K562 (cell line): Measurements from ENCODE around the gene DCAF4.

Source experiments
- AFF4 ChIP-seq: sonication (generic); formaldehyde crosslinking; IDR thresholded peaks from 2 replicates; pipeline ENCODE4 v1.8.0; 2023; ENCODE audit warnings: mild to moderate bottlenecking, missing genetic modification reagents
- CCNT2 ChIP-seq: IDR thresholded peaks from 2 replicates; pipeline ENCODE4 v1.6.1; 2011; ENCODE audit warnings: borderline replicate concordance, low read depth, mild to moderate bottlenecking, moderate library complexity, mixed read lengths, low read length; ENCODE audit not compliant: insufficient read length; ENCODE audit errors: extremely low read depth
- FOXA3 ChIP-seq, 2 experiments: fragments of 450-650 bp in 1 of 2; sonication (generic) in 1 of 2; formaldehyde crosslinking; IDR thresholded peaks in 1 of 2; conservative IDR thresholded peaks in 1 of 2; 2 replicates each; pipeline versions ENCODE4 v1.4.0 to v1.8.0; 2020 to 2022; ENCODE audit warnings: mild to moderate bottlenecking in 2 of 2, missing genetic modification reagents in 1 of 2
- OTX1 ChIP-seq: fragments of 450-650 bp; formaldehyde crosslinking; IDR thresholded peaks from 2 replicates; pipeline ENCODE4 v1.4.0; 2022; ENCODE audit warnings: mild to moderate bottlenecking
- PML ChIP-seq: IDR thresholded peaks from 2 replicates; pipeline ENCODE4 v1.6.1; 2012; ENCODE audit warnings: low read length, inconsistent platforms
- RAD21 ChIP-seq, 2 experiments: fragments of 250-450 bp in 1 of 2; fragments of 450-650 bp in 1 of 2; sonication (Bioruptor Pico) in 1 of 2; formaldehyde crosslinking in 1 of 2; IDR thresholded peaks in 1 of 2; conservative IDR thresholded peaks in 1 of 2; 2 replicates each; pipeline versions ENCODE4 v1.4.0 to v1.8.0; 2020 to 2022; ENCODE audit warnings: mild to moderate bottlenecking in 2 of 2, moderate library complexity in 1 of 2
- SRF ChIP-seq, 2 experiments: fragments of 250-450, 450-650 bp in 1 of 2; sonication (Bioruptor Pico) in 1 of 2; sonication (generic) in 1 of 2; formaldehyde crosslinking; IDR thresholded peaks; 2 replicates each; pipeline versions ENCODE4 v1.5.0 to v1.5.1; 2020 to 2022; ENCODE audit warnings: mild to moderate bottlenecking in 1 of 2, missing genetic modification reagents in 1 of 2
- TAF7 ChIP-seq: fragments of 450-650 bp; IDR thresholded peaks from 2 replicates; pipeline ENCODE4 v1.6.1; 2016; ENCODE audit warnings: missing genetic modification characterization, missing compliant biosample characterization
- TFAM ChIP-seq: fragments of 250-450 bp; sonication (Bioruptor Pico); conservative IDR thresholded peaks from 2 replicates; pipeline ENCODE4 v1.5.0; 2021; ENCODE audit warnings: mild to moderate bottlenecking, moderate library complexity
- ZNF143 ChIP-seq: sonication (generic); formaldehyde crosslinking; IDR thresholded peaks from 2 replicates; pipeline ENCODE4 v1.9.0; 2022; ENCODE audit warnings: mild to moderate bottlenecking, missing genetic modification reagents
- ZNF696 ChIP-seq: fragments of 250-450 bp; sonication (Bioruptor Pico); conservative IDR thresholded peaks from 2 replicates; pipeline ENCODE4 v1.4.0; 2020; ENCODE audit warnings: mild to moderate bottlenecking, moderate library complexity
- TF ChIP-seq, protein P1 (sequence below), 3 experiments: IDR thresholded peaks in 2 of 3; conservative IDR thresholded peaks in 1 of 3; 2 replicates each; pipeline ENCODE4 v1.5.1; 2011 to 2012; ENCODE audit warnings: low read length in 3 of 3, mild to moderate bottlenecking in 3 of 3, control low read depth in 2 of 3, improper control_type of control experiment in 1 of 3, inconsistent platforms in 1 of 3, low read depth in 1 of 3, mixed read lengths in 1 of 3, moderate library complexity in 1 of 3; ENCODE audit not compliant: insufficient read depth in 2 of 3
- TF ChIP-seq, protein P2 (sequence below): fragments of 250-450 bp; sonication (Bioruptor Pico); IDR thresholded peaks from 2 replicates; pipeline ENCODE4 v1.8.0; 2021; ENCODE audit warnings: mild to moderate bottlenecking, moderate library complexity

GRCh38 chr14:72996916-72997315 lies 70.7 kb downstream of the DCAF4 start:
- TF ChIP-seq SRF (CRISPR knock-in tag; IDR thresholded peaks at IDR 0.05) = no peak
- no peak for TF ChIP-seq FOXA3 (CRISPR knock-in tag; conservative IDR thresholded peaks at IDR 0.05 in 1 of 2, IDR thresholded peaks at IDR 0.05 in 1 of 2)
- TF ChIP-seq AFF4 (CRISPR knock-in tag) = no peak
- no peak for TF ChIP-seq RAD21 (CRISPR knock-in tag; conservative IDR thresholded peaks at IDR 0.05 in 1 of 2, IDR thresholded peaks at IDR 0.05 in 1 of 2)
- TF ChIP-seq, protein P1, sequence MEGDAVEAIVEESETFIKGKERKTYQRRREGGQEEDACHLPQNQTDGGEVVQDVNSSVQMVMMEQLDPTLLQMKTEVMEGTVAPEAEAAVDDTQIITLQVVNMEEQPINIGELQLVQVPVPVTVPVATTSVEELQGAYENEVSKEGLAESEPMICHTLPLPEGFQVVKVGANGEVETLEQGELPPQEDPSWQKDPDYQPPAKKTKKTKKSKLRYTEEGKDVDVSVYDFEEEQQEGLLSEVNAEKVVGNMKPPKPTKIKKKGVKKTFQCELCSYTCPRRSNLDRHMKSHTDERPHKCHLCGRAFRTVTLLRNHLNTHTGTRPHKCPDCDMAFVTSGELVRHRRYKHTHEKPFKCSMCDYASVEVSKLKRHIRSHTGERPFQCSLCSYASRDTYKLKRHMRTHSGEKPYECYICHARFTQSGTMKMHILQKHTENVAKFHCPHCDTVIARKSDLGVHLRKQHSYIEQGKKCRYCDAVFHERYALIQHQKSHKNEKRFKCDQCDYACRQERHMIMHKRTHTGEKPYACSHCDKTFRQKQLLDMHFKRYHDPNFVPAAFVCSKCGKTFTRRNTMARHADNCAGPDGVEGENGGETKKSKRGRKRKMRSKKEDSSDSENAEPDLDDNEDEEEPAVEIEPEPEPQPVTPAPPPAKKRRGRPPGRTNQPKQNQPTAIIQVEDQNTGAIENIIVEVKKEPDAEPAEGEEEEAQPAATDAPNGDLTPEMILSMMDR (IDR thresholded peaks at IDR 0.05 in 2 of 3, conservative IDR thresholded peaks at IDR 0.05 in 1 of 3; ENCODE audit: insufficient read depth in 2 of 3, low read depth in 1 of 3, low read length in 3 of 3) = no peak
- no peak for TF ChIP-seq TAF7 (tag)
- no peak for TF ChIP-seq ZNF696 (CRISPR knock-in tag)
- TF ChIP-seq PML = no peak
- TF ChIP-seq, protein P2, sequence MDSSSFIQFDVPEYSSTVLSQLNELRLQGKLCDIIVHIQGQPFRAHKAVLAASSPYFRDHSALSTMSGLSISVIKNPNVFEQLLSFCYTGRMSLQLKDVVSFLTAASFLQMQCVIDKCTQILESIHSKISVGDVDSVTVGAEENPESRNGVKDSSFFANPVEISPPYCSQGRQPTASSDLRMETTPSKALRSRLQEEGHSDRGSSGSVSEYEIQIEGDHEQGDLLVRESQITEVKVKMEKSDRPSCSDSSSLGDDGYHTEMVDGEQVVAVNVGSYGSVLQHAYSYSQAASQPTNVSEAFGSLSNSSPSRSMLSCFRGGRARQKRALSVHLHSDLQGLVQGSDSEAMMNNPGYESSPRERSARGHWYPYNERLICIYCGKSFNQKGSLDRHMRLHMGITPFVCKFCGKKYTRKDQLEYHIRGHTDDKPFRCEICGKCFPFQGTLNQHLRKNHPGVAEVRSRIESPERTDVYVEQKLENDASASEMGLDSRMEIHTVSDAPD (CRISPR knock-in tag) = no peak
- no peak for TF ChIP-seq CCNT2
- TF ChIP-seq ZNF143 (CRISPR knock-in tag) = no peak
- no peak for TF ChIP-seq TFAM
- no peak for TF ChIP-seq OTX1 (CRISPR knock-in tag)
